Pancreas (tissue), 10 donors: ENCODE measurements around the gene CLOCK. TPM values are rescaled to one million over a fixed set of nuclear protein-coding genes. Genes with fewer than 3 reads are reported as not detected.

Experiments
- ATAC-seq, 4 donors: fragments of 200-7000 bp; cut with Tn5 transposase; one replicate each; pipeline versions ENCODE4 v1.8.0 to v1.9.1; 2020; ENCODE audit warnings: mild to moderate bottlenecking in 4 of 4, moderate library complexity in 4 of 4
- DNase-seq, 6 donors: peaks; one replicate each; pipeline ENCODE4 v3.0.0-alpha.2; 2020
- FAIRE-seq: peaks from 2 replicates; lab custom pipeline; 2012; peaks lifted over from hg19 to GRCh38; lab: Jason Lieb, UNC
- H3K27ac ChIP-seq, 4 donors: fragments of 200-600 bp; sonication (generic); 1 replicate in 3 of 4; 2 replicates in 1 of 4; pipeline versions ENCODE4 v1.5.0 to v1.8.0; 2020
- H3K27me3 ChIP-seq, 4 donors: fragments of 200-600 bp; one replicate each; pipeline ENCODE4 v1.8.0; 2021
- H3K36me3 ChIP-seq, 3 donors: fragments of 200-600 bp; sonication (generic) in 1 of 3; one replicate each; pipeline versions ENCODE4 v1.5.0 to v1.8.0; 2020 to 2021
- H3K4me1 ChIP-seq, 3 donors: fragments of 200-600 bp; one replicate each; pipeline ENCODE4 v1.8.0; 2021
- H3K4me3 ChIP-seq, 4 donors: fragments of 200-600 bp; sonication (generic) in 2 of 4; one replicate each; pipeline versions ENCODE4 v1.5.0 to v1.8.0; 2020 to 2021
- H3K9me3 ChIP-seq, 4 donors: fragments of 200-600 bp; one replicate each; pipeline ENCODE4 v1.8.0; 2021
- CTCF ChIP-seq, 4 donors: fragments of 200-600 bp; sonication (generic) in 3 of 4; IDR thresholded peaks; one replicate each; pipeline versions ENCODE4 v1.5.0 to v1.8.0; 2021; ENCODE audit warnings: antibody characterized with exemption in 4 of 4
- WGBS, 2 donors: extraction: QIAGEN DNeasy Blood & Tissue Kit; methylation state at CpG; one replicate each; pipeline ENCODE4 v1.1.7; 2013; 5-methylcytosine and 5-hydroxymethylcytosine counted together
- intact Hi-C, 3 donors: fragments of 100-400 bp; cut with DNase I; formaldehyde crosslinking; loops; one replicate each; pipeline versions ENCODE4 v1.11.1 to v1.14.2; 2022
- polyA plus RNA-seq, 2 donors: library from polyadenylated mRNA; stranded (reverse); fragments of 200-250 nt; gene quantifications; one replicate each; pipeline ENCODE4 v1.2.3, GENCODE V29; 2013
- total RNA-seq, 6 donors: library from RNA; stranded (reverse); fragmentation: NEBNext Ultra II Directional in 4 of 6; extraction: Animal tissue kit (Norgen Biotek cat#: 25700) in 4 of 6; gene quantifications; one replicate each; pipeline versions ENCODE4 v1.2.1 to v1.2.4, GENCODE V29; 2021 to 2023
- donor health status: healthy with polysubstance abuse.
- donor health status: DM: no; HTN: no; CAD: no; lungs with moderate emphysema.
- donor health status: DM: no; HTN: no; CAD: no.
- donor health status: control.
- donor health status: control.
- donor health status: Bipolar disorder and iron deficiency.
- donor health status: DM: yes; HTN: yes; CAD: no.
- donor health status: DM: no; HTN: no; CAD: no.
- donor health status: DM: no; HTN: no; CAD: no.
- donor health status: DM: yes; HTN: yes; CAD: no.

CLOCK gene
- total and polyA plus RNA-seq, 8 donors = 2.9 to 14.1 (median 10.8) TPM

- H3K4me1 ChIP-seq = peaks cover 0 to 4% (median 0%) of the 10 kb centered on the region in 3 donors
- H3K9me3 ChIP-seq = no peaks in the 10 kb centered on the region
- no peak for TF ChIP-seq CTCF (IDR thresholded peaks at IDR 0.05)
- DNase-seq (no peak), ATAC-seq (no peak), FAIRE-seq (no peak)
- H3K27me3 ChIP-seq = no peaks in the 10 kb centered on the region
- no peaks in the 10 kb centered on the region for H3K36me3 ChIP-seq
- H3K27ac ChIP-seq = no peak overlapping the region
- intact Hi-C loops = no loop called here
- 88 to 96% methylated on average over 4 of the region's 4 CpGs for WGBS, 2 donors
- no peak overlapping the region for H3K4me3 ChIP-seq
Measured at GRCh38 chr4:55530691-55531090, 16.0 kb downstream of the CLOCK start.

GRCh38 chr4:55530167-55530566, 16.5 kb downstream of the CLOCK start:
- Histone ChIP-seq H3K9me3 (no peaks in the 10 kb centered on the region), H3K4me3 (no peak overlapping the region), H3K4me1 (peaks cover 0 to 4% (median 0%) of the 10 kb centered on the region in 3 donors), H3K27ac (no peak overlapping the region), H3K36me3 (no peaks in the 10 kb centered on the region), H3K27me3 (no peaks in the 10 kb centered on the region)
- DNase-seq = no peak
- no peak for ATAC-seq
- intact Hi-C loops = no loop called here
- no peak for TF ChIP-seq CTCF (IDR thresholded peaks at IDR 0.05)
- no peak for FAIRE-seq
- 76 to 77% methylated on average over 4 of the region's 4 CpGs for WGBS, 2 donors

GRCh38 chr4:55528491-55528890, 18.2 kb downstream of the CLOCK start:
- Histone ChIP-seq H3K27ac (no peak overlapping the region), H3K4me3 (no peak overlapping the region), H3K9me3 (no peaks in the 10 kb centered on the region), H3K27me3 (no peaks in the 10 kb centered on the region), H3K36me3 (no peaks in the 10 kb centered on the region), H3K4me1 (peaks cover 0 to 4% (median 0%) of the 10 kb centered on the region in 3 donors)
- no peak for TF ChIP-seq CTCF (IDR thresholded peaks at IDR 0.05)
- DNase-seq = no peak
- 95 to 97% methylated on average over 3 of the region's 3 CpGs for WGBS, 2 donors
- ATAC-seq = no peak
- no peak for FAIRE-seq
- intact Hi-C loops = no loop called here

- WGBS, 2 donors = 96 to 99% methylated on average over 4 of the region's 4 CpGs
- FAIRE-seq = no peak
- Histone ChIP-seq H3K4me3 (no peak overlapping the region), H3K4me1 (peaks cover 0 to 4% (median 0%) of the 10 kb centered on the region in 3 donors), H3K36me3 (no peaks in the 10 kb centered on the region), H3K27me3 (no peaks in the 10 kb centered on the region), H3K27ac (no peak overlapping the region), H3K9me3 (no peaks in the 10 kb centered on the region)
- TF ChIP-seq CTCF (IDR thresholded peaks at IDR 0.05) = no peak
- DNase-seq = no peak
- intact Hi-C loops = no loop called here
- no peak for ATAC-seq
Measured at GRCh38 chr4:55524844-55525571, 21.7 kb downstream of the CLOCK start.

GRCh38 chr4:55518442-55518841, 28.3 kb downstream of the CLOCK start:
- intact Hi-C loops = no loop called here
- DNase-seq (no peak), ATAC-seq (no peak), FAIRE-seq (no peak)
- Histone ChIP-seq H3K27ac (no peak overlapping the region), H3K9me3 (no peaks in the 10 kb centered on the region), H3K27me3 (no peaks in the 10 kb centered on the region), H3K4me1 (no peaks in the 10 kb centered on the region), H3K36me3 (no peaks in the 10 kb centered on the region), H3K4me3 (no peak overlapping the region)
- no peak for TF ChIP-seq CTCF (IDR thresholded peaks at IDR 0.05)
